Activated naive CD8-positive, alpha-beta T cell treated with anti-CD3 and anti-CD28 coated beads, Interleukin-2, amount 50 U/mL, for 24 hours (primary cell): ENCODE measurements around the gene MAP6.

Source experiments
- ATAC-seq: fragments of 150-1000 bp; cut with Tn5 transposase; one replicate; pipeline ENCODE4 v1.10.0; 2021
- DNase-seq: peaks from one replicate; pipeline ENCODE4 v3.0.0; 2021
- H3K27ac Mint-ChIP-seq: one replicate; pipeline ENCODE4 v1.8.0; 2021; ENCODE audit warnings: mild to moderate bottlenecking, mixed read lengths
- H3K27me3 Mint-ChIP-seq: one replicate; pipeline ENCODE4 v1.8.0; 2021; ENCODE audit warnings: mixed read lengths
- H3K36me3 Mint-ChIP-seq: one replicate; pipeline ENCODE4 v1.8.0; 2021; ENCODE audit warnings: low read depth, mixed read lengths
- H3K4me1 Mint-ChIP-seq: one replicate; pipeline ENCODE4 v1.8.0; 2021; ENCODE audit warnings: mixed read lengths
- H3K4me3 Mint-ChIP-seq: one replicate; pipeline ENCODE4 v1.8.0; 2021; ENCODE audit warnings: mild to moderate bottlenecking, moderate library complexity, mixed read lengths
- H3K9me3 Mint-ChIP-seq: one replicate; pipeline ENCODE4 v1.8.0; 2021; ENCODE audit warnings: mixed read lengths

MAP6 gene

DNA sequence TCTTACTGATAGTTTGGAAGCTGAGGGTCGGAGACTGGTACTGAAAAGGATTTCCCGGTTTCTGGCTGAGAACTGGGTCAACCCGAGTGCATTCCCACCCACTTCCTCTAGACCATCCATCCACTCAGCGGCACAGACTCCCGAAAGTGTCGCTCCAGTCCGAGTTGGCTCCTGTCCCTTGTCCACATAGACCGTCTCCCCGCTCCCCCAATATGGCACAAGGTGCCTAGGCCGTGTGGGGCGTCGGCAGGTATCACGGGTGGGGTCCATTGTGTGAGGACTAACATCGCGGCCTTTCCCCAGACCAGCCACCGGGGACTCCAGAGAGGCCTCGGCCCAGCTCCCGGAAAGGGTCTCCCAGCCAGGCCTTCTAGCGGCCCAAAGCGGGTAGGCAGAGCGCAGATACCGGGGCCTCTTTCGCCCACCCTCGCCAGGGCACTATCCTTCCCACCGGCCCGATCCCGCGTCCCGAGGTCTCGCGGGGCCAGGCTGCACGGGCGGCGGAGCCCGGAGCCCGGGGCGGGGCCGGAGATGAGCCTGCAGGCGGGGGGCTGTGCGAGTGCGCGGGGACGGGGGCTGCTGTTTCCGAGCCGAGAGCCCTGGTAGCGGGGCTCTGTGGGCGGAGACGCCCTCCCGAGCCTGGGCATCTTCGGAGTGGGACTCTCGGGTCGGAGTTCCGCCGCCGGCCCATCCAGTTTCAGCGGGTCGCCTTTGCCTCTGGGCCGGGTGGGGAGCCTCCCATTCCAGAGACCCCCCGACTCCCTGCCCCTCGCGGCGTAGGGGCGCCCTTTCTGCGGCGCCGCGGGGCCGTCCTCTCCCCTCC lies 85.7 kb downstream of the MAP6 start:
- no peaks in the 10 kb centered on the region for H3K9me3 Mint-ChIP-seq

DNA sequence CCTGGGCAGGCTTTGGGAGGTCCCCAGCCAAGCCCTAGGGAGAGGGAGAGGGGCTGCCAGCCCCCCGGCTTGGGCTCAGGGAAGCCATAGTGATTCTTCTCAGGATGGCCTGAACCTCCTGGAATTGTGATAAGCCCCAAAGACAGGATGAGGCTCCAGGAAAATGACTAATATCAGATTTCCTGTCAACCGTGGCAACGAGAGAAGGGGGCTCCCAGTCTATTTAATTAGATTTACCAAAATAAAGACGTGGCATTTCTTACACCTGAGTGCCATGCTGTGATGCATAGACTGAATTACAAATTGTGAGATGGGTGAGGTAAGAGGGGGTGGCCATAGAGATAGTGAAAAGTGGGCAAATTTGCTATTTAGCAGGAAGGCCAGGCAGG lies 86.3 kb downstream of the MAP6 start:
- Mint-ChIP-seq H3K9me3 (no peaks in the 10 kb centered on the region), H3K36me3 (no peaks in the 10 kb centered on the region), H3K4me1 (peaks cover 19% of the 10 kb centered on the region), H3K27ac (peak overlapping the region; percentile 79), H3K4me3 (peak overlapping the region; percentile 76), H3K27me3 (no peaks in the 10 kb centered on the region)
- ATAC-seq (peak; percentile 6), DNase-seq (no peak)

More for the DNA sequence above, 85.7 kb downstream of the MAP6 start:
- Mint-ChIP-seq H3K4me1 (peaks cover 19% of the 10 kb centered on the region), H3K4me3 (peak overlapping the region; percentile 76), H3K27me3 (no peaks in the 10 kb centered on the region), H3K27ac (peak overlapping the region; percentile 79), H3K36me3 (no peaks in the 10 kb centered on the region)
- ATAC-seq = peak; percentile 95
- peak; percentile 74 for DNase-seq

DNA sequence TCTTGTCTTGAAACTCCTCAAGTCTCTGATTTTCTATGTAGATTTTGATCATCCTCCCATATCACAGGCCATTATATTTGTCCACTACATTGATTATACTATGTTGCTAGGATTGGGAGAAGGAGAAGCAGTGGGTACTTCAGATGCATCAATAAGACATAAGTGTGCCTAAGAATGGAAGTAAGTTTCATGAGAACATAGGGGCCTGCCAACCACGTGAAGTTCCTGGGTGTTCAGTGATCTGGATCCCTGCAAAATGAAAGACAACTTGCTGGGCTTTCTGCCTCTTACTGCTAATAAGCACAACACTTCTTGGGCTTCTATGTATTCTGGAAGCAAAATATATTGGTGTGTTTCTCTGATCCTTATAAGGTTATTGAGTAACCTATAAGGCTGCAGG lies 89.0 kb downstream of the MAP6 start:
- Mint-ChIP-seq H3K27me3 (no peaks in the 10 kb centered on the region), H3K4me3 (no peak overlapping the region), H3K36me3 (no peaks in the 10 kb centered on the region), H3K27ac (no peak overlapping the region), H3K4me1 (peaks cover 28% of the 10 kb centered on the region), H3K9me3 (no peaks in the 10 kb centered on the region)
- no peak for DNase-seq
- no peak for ATAC-seq

DNA sequence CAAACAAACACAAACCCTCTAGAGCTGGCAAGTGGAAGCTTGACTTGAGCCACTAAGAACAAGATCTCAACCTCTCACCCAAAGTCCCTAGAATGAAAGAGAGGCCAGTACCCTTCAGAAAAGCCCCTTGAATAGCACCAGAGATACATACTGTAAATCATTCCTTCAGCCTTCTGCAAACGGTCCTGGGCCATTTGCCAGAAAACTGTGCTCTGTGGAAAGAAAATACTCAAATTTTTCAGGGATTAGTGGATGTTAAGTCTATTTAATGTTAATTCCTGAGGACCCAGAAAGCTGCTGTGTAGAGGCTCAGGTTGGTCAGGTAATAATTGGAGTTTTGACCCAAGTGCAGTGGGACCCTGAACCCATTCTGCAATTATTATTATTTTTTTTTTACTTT lies 89.9 kb downstream of the MAP6 start:
- H3K27me3 Mint-ChIP-seq = no peaks in the 10 kb centered on the region
- no peak for ATAC-seq
- H3K9me3 Mint-ChIP-seq = no peaks in the 10 kb centered on the region
- H3K4me1 Mint-ChIP-seq = peaks cover 24% of the 10 kb centered on the region
- H3K36me3 Mint-ChIP-seq = no peaks in the 10 kb centered on the region
- H3K27ac Mint-ChIP-seq = no peak overlapping the region
- DNase-seq = no peak
- no peak overlapping the region for H3K4me3 Mint-ChIP-seq

DNA sequence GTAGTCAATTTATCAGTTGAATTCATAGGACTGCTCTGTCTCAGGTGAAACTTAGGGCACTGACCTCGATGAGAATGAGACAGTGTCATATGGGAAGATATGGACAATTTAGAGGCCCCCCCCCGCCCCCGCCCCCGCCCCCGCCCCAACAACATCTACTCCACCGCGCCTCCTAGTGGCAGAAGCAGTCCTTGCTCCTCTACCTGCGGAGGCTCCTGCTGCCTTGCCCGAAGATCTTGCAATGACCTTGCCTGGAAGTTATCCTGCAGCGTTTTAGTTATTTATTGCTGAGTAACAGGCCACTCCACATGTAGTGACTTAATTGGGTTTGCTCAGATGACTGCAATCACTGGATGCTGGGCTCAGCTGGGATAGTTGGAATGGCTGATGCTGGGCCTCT lies 91.6 kb downstream of the MAP6 start:
- Mint-ChIP-seq H3K36me3 (no peaks in the 10 kb centered on the region), H3K27ac (no peak overlapping the region), H3K4me1 (peaks cover 14% of the 10 kb centered on the region), H3K9me3 (no peaks in the 10 kb centered on the region), H3K4me3 (no peak overlapping the region), H3K27me3 (no peaks in the 10 kb centered on the region)
- DNase-seq (peak; percentile 68), ATAC-seq (no peak)

DNA sequence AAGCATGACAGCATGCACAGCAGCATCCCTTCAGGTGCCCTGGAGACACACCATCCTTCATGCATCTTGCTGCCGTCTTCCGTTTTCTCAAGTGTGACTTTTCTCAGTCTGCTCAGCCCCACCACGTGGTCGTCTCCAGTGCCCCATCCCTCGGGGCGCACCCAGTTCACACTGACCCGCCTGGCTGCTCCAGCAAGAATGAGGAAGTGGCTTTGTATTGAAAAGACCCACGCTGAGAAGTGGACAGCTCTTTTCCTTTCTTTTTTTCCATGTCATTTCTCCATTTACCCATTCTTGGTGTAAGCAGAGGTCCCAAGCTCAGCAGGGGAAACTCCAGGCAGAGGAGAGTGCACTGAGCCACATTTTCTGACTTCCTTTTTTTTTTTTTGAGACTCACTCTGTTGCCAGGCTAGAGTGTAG lies 92.3 kb downstream of the MAP6 start:
- H3K27ac Mint-ChIP-seq = no peak overlapping the region
- DNase-seq = peak; percentile 24

DNA sequence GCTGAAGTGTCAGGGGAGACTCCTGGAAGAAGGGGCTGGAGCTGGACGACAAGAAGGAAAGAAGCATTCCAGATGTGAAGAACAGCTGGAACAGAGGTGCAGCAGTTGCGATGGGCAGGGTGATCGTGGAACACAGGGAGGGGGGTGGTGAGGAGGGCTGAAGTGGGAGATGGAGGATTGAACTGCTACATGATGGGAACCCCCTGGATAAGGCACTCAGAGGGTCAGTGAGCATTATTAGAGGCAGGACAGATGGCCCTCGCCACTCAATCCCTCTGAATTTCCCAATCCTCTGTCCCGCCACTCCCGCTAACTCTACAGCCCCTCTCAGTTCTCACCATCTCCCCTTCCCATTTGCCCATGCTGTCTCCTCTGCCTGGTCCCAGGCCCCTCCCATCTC lies 92.8 kb downstream of the MAP6 start:
- Mint-ChIP-seq H3K4me3 (no peak overlapping the region), H3K4me1 (peaks cover 9% of the 10 kb centered on the region), H3K27ac (no peak overlapping the region), H3K9me3 (no peaks in the 10 kb centered on the region), H3K27me3 (no peaks in the 10 kb centered on the region), H3K36me3 (no peaks in the 10 kb centered on the region)
- DNase-seq (no peak), ATAC-seq (no peak)

More for the DNA sequence above, 92.3 kb downstream of the MAP6 start:
- H3K4me3 Mint-ChIP-seq = no peak overlapping the region
- H3K9me3 Mint-ChIP-seq = no peaks in the 10 kb centered on the region
- H3K36me3 Mint-ChIP-seq = no peaks in the 10 kb centered on the region
- H3K4me1 Mint-ChIP-seq = peaks cover 9% of the 10 kb centered on the region
- ATAC-seq = peak; percentile 20
- H3K27me3 Mint-ChIP-seq = no peaks in the 10 kb centered on the region

DNA sequence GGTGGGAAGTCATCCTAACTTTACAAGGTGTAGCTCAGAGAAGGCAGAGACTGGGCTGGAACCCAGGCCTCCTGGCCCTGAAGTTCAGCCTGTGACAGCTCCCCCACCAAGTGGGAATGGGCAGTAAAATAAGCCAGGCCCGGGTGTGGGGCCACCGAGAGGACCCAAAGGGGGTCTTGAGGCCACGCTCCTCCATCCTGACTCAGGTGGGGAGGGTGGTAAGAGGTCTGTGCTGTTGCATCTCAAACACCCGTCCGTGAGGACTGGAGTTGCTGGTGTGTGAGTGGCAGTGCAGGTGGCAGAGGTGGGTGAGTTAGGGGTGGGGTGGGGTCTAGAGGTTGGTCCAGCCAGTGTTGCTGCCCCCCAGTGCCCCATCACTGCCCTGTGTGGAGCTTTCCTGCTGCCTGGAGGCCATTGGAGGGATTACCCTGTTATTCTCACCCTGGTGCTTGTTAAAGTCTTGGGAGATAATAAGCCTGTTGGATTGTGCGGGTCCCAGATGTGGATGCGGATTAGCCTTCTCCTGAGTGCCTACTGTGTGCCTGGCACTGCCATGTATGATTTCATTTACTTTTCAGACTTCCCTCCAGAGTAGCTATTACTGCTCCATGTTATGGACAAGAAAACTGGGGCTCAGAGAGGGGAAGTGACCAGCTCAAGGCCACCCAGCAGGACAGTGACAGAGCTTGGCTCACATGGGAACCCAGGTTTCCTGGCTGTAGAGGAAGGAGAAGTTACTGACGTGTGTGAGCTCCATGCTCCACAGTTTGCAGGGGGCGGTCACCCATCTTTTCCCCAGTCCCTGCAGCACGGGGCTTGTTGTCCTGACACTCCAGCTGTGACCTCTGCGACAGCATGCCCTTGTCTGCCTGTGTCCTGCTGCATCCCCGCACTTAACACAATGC lies 93.9 kb downstream of the MAP6 start:
- Mint-ChIP-seq H3K27ac (no peak overlapping the region), H3K4me3 (no peak overlapping the region), H3K4me1 (peaks cover 9% of the 10 kb centered on the region), H3K9me3 (no peaks in the 10 kb centered on the region), H3K36me3 (no peaks in the 10 kb centered on the region), H3K27me3 (no peaks in the 10 kb centered on the region)
- DNase-seq (no peak), ATAC-seq (no peak)

DNA sequence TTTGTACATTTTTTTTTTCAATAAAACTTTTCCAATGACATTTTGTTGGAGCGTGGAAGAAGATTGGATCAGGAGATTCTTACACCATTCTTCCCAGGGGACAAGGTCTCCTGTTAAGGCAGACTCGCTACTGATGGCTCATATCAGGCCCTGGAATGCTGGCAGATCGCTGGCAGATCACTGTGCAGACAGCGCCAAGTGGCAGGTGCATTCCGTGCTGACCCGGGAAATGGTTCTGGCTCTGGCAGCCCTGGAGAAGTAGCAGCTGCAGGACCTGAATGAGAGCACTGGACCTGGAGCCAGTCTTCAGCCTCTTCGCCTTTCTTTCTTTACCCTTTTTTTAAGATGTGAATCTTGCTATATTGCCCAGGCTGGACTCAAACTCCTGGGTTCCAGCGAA lies 96.1 kb downstream of the MAP6 start:
- Mint-ChIP-seq H3K36me3 (peaks cover 7% of the 10 kb centered on the region), H3K27ac (no peak overlapping the region), H3K4me1 (peaks cover 9% of the 10 kb centered on the region), H3K4me3 (no peak overlapping the region), H3K27me3 (no peaks in the 10 kb centered on the region), H3K9me3 (no peaks in the 10 kb centered on the region)
- ATAC-seq (no peak), DNase-seq (no peak)

DNA sequence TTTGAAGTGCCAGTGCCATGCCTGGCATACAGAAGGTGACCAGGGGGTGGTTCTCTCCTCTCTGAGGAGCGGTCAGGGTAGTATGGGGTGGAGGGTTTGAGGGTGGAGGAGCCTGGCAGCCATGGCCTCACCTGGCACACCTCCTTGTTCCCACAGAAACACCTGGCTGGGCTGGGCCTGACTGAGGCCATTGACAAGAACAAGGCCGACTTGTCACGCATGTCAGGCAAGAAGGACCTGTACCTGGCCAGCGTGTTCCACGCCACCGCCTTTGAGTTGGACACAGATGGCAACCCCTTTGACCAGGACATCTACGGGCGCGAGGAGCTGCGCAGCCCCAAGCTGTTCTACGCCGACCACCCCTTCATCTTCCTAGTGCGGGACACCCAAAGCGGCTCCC lies 97.2 kb downstream of the MAP6 start:
- Mint-ChIP-seq H3K27me3 (no peaks in the 10 kb centered on the region), H3K27ac (no peak overlapping the region), H3K4me3 (no peak overlapping the region), H3K36me3 (peaks cover 11% of the 10 kb centered on the region), H3K9me3 (no peaks in the 10 kb centered on the region), H3K4me1 (peaks cover 6% of the 10 kb centered on the region)
- ATAC-seq = no peak
- DNase-seq = no peak

DNA sequence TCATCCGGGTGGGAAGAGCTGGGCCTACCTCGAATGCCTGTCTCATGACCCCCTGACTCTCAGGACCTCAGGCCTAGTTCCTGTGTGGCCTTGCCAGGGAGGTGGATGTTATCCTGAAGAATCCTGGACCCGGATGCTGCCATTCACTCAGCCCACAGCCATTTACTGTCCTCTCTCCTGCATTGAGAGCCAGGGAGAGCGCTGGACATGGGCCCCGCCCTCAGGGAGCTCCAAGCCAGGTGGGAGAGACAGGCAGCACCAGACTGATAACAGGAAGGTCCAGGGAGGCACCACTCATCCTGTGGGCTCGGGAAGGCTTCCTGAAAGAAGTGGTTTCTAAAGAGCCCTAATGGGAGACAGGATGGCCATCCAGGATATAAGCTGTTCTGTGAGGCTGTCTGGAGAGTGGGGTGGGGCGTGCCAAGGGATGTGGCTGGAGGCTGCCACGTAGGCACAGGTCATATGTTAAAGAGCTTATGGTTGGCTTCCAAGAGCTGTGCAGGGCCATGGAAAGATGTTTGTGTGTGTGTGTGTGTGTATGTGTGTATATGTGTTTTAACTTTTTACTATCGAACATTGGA lies 98.2 kb downstream of the MAP6 start:
- ATAC-seq (no peak), DNase-seq (no peak)
- H3K4me1 Mint-ChIP-seq = peaks cover 5% of the 10 kb centered on the region
- no peak overlapping the region for H3K4me3 Mint-ChIP-seq
- H3K36me3 Mint-ChIP-seq = peaks cover 11% of the 10 kb centered on the region
- H3K9me3 Mint-ChIP-seq = no peaks in the 10 kb centered on the region
- H3K27ac Mint-ChIP-seq = no peak overlapping the region
- no peaks in the 10 kb centered on the region for H3K27me3 Mint-ChIP-seq

DNA sequence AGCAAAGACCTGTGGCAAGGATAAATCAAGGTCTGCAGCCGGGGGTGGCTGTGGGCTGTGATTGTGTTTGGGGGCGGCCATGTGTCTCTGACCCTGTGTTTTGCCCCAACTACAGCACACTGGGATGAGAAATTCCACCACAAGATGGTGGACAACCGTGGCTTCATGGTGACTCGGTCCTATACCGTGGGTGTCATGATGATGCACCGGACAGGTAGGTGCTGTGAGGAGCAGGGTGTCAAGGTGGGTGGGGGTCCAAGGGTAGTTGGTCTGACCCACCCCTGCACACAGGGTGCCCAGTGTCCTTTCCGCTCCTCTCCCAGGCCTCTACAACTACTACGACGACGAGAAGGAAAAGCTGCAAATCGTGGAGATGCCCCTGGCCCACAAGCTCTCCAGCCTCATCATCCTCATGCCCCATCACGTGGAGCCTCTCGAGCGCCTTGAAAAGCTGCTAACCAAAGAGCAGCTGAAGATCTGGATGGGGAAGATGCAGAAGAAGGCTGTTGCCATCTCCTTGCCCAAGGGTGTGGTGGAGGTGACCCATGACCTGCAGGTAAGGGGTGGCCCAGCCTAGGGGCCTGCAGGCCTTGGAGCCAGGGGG lies 100.1 kb downstream of the MAP6 start:
- ATAC-seq = no peak
- Mint-ChIP-seq H3K4me1 (peaks cover 17% of the 10 kb centered on the region), H3K4me3 (no peak overlapping the region), H3K27ac (no peak overlapping the region), H3K27me3 (no peaks in the 10 kb centered on the region), H3K36me3 (peaks cover 11% of the 10 kb centered on the region), H3K9me3 (no peaks in the 10 kb centered on the region)
- no peak for DNase-seq

DNA sequence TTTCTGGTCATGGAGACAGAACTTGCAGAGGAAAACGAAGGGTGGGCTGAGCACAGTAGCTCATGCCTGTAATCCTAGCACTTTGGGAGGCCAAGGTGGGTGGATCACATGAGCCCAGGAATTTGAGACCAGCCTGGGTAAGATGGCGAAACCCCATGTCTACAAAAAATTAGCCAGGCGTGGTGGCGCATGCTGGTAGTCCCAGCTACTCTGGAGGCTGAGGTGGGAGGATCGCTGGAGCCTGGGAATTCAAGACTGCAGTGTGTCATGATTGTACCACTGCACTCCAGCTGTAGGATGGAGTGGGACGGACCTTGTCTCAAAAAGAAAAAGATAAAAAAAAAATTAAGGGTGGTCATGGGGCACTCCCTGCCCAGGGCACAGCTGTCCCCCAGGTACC lies 100.9 kb downstream of the MAP6 start:
- DNase-seq (no peak), ATAC-seq (no peak)
- Mint-ChIP-seq H3K9me3 (no peaks in the 10 kb centered on the region), H3K27ac (no peak overlapping the region), H3K4me3 (no peak overlapping the region), H3K27me3 (no peaks in the 10 kb centered on the region), H3K4me1 (peaks cover 23% of the 10 kb centered on the region), H3K36me3 (peaks cover 11% of the 10 kb centered on the region)

DNA sequence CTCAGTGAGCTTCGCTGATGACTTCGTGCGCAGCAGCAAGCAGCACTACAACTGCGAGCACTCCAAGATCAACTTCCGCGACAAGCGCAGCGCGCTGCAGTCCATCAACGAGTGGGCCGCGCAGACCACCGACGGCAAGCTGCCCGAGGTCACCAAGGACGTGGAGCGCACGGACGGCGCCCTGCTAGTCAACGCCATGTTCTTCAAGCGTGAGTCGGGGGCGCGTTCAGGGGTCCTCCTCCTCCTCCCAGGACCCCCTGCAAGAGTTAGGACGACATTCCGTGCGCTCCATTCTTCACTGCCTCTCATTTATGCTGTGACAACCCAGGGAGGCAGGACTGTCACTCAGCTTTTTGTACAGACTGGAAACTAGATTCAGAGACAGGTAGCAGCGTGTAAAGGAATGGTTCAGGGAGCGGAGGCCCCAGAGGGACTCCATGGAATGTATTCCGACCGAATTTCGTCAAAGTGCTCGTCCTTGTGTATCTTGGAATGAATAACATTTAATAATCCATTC lies 102.0 kb downstream of the MAP6 start:
- DNase-seq (no peak), ATAC-seq (no peak)
- H3K27ac Mint-ChIP-seq = no peak overlapping the region
- H3K36me3 Mint-ChIP-seq = peaks cover 14% of the 10 kb centered on the region
- no peaks in the 10 kb centered on the region for H3K9me3 Mint-ChIP-seq
- no peak overlapping the region for H3K4me3 Mint-ChIP-seq
- no peaks in the 10 kb centered on the region for H3K27me3 Mint-ChIP-seq
- peaks cover 28% of the 10 kb centered on the region for H3K4me1 Mint-ChIP-seq
